Muscle layer of colon (tissue), 2 donors: ENCODE data around the gene GSTM2.
"Not testable (repeated sequence)": the region's sequence is repeated elsewhere in the genome, so short reads cannot be mapped to it uniquely, and the experiment has no call there.

Experiments
- H3K27ac ChIP-seq: one replicate; pipeline ENCODE4 v1.7.0; 2013; ENCODE audit warnings: low read depth, mild to moderate bottlenecking, low read length, moderate library complexity
- H3K27me3 ChIP-seq, 2 donors: one replicate each; pipeline ENCODE4 v1.7.0; 2013; ENCODE audit warnings: low read length in 2 of 2, mild to moderate bottlenecking in 2 of 2; ENCODE audit not compliant: insufficient read depth in 2 of 2, control insufficient read depth in 1 of 2
- H3K36me3 ChIP-seq: one replicate; pipeline ENCODE4 v1.7.0; 2013; ENCODE audit warnings: mild to moderate bottlenecking, low read length; ENCODE audit not compliant: insufficient read depth
- H3K4me1 ChIP-seq: one replicate; pipeline ENCODE4 v1.7.0; 2013; ENCODE audit warnings: mild to moderate bottlenecking, low read length; ENCODE audit not compliant: insufficient read depth
- H3K4me3 ChIP-seq, 2 donors: one replicate each; pipeline ENCODE4 v1.7.0; 2013; ENCODE audit warnings: low read length in 2 of 2, low read depth in 1 of 2, mild to moderate bottlenecking in 1 of 2, moderate library complexity in 1 of 2
- H3K9ac ChIP-seq: one replicate; pipeline ENCODE4 v1.7.0; 2013; ENCODE audit warnings: low read length
- H3K9me3 ChIP-seq: one replicate; pipeline ENCODE4 v1.7.0; 2013; ENCODE audit warnings: mild to moderate bottlenecking, low read length
- donor health status: abdominal sarcoma.
- donor health status: Adenocarcinoma of cecum.

GSTM2 gene

DNA sequence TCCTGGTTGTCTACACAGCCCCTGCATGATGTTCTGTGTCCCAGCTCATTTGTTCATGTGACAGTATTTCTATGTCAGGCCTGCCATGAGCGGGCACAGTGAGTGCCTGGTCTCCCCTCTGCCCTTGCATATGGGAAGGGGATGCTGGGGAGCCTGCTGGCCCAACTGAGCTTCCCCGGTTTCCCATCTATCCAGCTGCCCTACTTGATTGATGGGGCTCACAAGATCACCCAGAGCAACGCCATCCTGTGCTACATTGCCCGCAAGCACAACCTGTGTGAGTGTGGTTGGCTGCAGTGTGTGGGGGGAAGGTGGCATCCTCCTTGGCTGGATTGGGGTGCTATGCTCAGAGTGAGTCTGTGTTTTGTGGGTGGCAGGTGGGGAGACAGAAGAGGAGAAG lies 10.5 kb upstream of the GSTM2 start:
- no peak overlapping the region for H3K4me3 ChIP-seq
- H3K36me3 ChIP-seq = peaks cover 18% of the 10 kb centered on the region
- H3K27ac ChIP-seq = no peak overlapping the region
- H3K4me1 ChIP-seq = peaks cover 11% of the 10 kb centered on the region
- no peaks in the 10 kb centered on the region for H3K9me3 ChIP-seq
- no peaks in the 10 kb centered on the region for H3K27me3 ChIP-seq
- H3K9ac ChIP-seq = no peak overlapping the region

DNA sequence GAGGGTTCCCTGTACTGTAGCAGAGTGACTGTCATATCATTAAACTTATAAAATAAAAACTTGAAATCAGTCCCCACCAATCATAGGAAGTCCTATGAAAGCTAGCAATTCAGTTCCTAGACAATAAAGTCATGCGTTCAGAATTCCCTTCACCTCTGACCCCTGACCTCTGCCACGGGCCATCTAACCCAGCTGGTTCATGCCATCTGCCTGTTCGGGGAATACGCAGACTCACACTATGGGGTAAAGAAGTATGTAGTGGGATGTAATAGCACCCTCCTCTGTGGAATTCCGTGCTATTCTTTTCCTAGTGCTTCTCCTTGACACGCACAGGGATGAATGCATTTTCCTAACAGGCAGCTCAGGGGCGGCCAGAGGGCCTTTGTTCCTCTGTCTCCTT lies 9.9 kb upstream of the GSTM2 start:
- no peak overlapping the region for H3K9ac ChIP-seq
- no peak overlapping the region for H3K27ac ChIP-seq
- no peak overlapping the region for H3K4me3 ChIP-seq
- peaks cover 11% of the 10 kb centered on the region for H3K4me1 ChIP-seq
- peaks cover 18% of the 10 kb centered on the region for H3K36me3 ChIP-seq
- H3K27me3 ChIP-seq = no peaks in the 10 kb centered on the region
- no peaks in the 10 kb centered on the region for H3K9me3 ChIP-seq

DNA sequence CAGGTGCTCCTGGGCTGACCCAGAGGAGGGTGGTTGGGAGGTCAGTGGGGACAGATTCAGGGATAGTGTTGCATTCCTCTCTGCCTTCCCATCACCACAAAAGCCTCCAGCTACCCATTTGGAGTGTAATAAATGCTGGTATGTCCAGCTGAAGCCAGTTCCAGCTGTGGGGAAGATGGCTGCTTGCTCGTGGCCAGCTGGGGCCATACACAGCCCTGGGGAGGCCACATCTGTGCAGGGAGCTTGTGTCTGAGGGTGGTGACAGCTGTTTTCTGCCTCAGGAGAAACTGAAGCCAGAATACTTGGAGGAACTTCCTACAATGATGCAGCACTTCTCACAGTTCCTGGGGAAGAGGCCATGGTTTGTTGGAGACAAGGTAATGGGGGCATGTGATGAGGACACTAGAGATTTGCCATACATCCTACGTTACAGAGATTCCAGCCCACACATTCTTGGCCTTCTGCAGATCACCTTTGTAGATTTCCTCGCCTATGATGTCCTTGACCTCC lies 9.3 kb upstream of the GSTM2 start:
- H3K27ac ChIP-seq = no peak overlapping the region
- no peak overlapping the region for H3K4me3 ChIP-seq
- H3K27me3 ChIP-seq = no peaks in the 10 kb centered on the region
- peaks cover 11% of the 10 kb centered on the region for H3K4me1 ChIP-seq
- H3K36me3 ChIP-seq = peaks cover 18% of the 10 kb centered on the region
- no peaks in the 10 kb centered on the region for H3K9me3 ChIP-seq
- no peak overlapping the region for H3K9ac ChIP-seq

DNA sequence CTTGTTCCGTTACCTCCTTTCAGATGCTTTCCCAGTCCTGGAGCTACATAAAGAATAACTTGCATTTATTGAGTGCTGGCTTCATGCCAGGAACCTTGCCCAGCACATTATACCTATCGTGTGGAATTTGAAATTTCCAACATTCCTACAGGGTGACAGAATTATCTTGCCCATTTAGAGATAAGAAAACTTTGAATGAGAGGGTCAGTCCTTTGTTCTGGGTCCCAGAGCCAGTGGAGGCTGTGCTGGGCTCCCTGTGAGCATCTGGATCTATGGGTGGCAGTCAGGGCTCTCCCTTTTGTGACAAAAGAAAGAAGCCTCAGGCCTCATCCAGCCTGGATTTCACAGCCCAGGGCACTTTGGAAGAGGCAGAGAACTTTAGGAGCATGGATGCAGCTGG lies 8.7 kb upstream of the GSTM2 start:
- Histone ChIP-seq H3K27me3 (no peaks in the 10 kb centered on the region), H3K4me1 (peaks cover 11% of the 10 kb centered on the region), H3K9me3 (no peaks in the 10 kb centered on the region), H3K4me3 (no peak overlapping the region), H3K36me3 (peaks cover 18% of the 10 kb centered on the region), H3K9ac (no peak overlapping the region), H3K27ac (no peak overlapping the region)

- Histone ChIP-seq H3K27me3 (no peaks in the 10 kb centered on the region), H3K4me3 (no peak overlapping the region), H3K4me1 (peaks cover 4% of the 10 kb centered on the region), H3K27ac (no peak overlapping the region), H3K9ac (no peak overlapping the region), H3K9me3 (no peaks in the 10 kb centered on the region), H3K36me3 (peaks cover 23% of the 10 kb centered on the region)
These were observed 7.7 kb upstream of the GSTM2 start for GRCh38 chr1:109659997-109660690.

DNA sequence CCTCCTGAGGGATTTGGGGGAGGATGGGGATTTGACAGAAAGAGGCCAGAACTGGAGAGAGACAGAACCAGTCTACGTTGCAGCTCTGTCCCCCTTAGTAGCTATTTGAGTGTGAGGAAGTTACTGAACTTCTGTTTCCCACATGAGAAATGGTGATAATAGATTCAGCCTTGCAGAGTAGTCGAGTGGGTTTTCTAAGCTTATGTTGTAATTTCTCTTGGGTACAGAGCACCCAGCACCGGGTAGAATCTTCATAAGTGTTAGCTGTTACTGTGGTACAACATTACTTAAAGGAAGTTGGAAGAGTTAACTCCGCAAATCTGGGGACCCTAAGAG lies 7.2 kb upstream of the GSTM2 start:
- not testable (repeated sequence) for H3K4me1 ChIP-seq, H3K4me3 ChIP-seq
- H3K36me3 ChIP-seq = peaks cover 23% of the 10 kb centered on the region

GRCh38 chr1:109661391-109661790 lies 6.5 kb upstream of the GSTM2 start:
- Histone ChIP-seq H3K4me3 (no peak overlapping the region), H3K36me3 (peaks cover 23% of the 10 kb centered on the region), H3K27ac (no peak overlapping the region), H3K9ac (no peak overlapping the region), H3K4me1 (no peaks in the 10 kb centered on the region), H3K9me3 (no peaks in the 10 kb centered on the region), H3K27me3 (no peaks in the 10 kb centered on the region)

More for the DNA sequence above, 7.2 kb upstream of the GSTM2 start:
- not testable (repeated sequence) for H3K9me3 ChIP-seq, H3K27me3 ChIP-seq, H3K27ac ChIP-seq, H3K9ac ChIP-seq

GRCh38 chr1:109664671-109665070 lies 3.2 kb upstream of the GSTM2 start:
- Histone ChIP-seq H3K27ac (no peak overlapping the region), H3K4me3 (no peak overlapping the region), H3K9ac (no peak overlapping the region), H3K9me3 (no peaks in the 10 kb centered on the region), H3K36me3 (peaks cover 13% of the 10 kb centered on the region), H3K27me3 (no peaks in the 10 kb centered on the region), H3K4me1 (peaks cover 9% of the 10 kb centered on the region)

DNA sequence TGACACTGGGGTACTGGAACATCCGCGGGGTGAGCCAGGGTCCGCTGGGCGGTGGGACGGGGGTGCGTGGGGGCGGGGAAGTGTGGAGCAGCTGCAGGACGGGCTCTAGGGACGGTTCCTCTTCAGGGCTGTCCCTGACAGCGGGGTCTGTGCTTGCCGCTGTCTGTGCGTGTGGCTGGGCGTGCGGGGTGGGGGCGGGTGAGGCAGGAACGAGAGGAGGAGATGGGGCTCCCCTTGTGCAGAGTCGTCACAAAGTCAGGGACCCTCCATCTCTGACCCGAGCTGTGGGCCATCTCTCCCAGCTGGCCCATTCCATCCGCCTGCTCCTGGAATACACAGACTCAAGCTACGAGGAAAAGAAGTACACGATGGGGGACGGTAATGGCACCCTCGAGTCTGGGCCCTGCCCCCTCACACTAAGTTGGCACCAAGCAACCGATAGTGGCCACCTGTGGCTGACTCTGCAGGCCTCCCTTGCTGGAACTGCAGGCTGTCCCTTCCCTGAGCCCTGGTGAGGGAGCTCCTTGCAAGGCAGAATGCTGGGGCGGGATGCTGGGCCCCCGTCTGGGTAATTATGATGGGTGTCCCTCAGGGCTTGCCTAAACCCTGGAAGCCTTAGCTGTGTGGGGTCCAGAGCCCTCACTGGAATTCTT lies 392 bp downstream of the GSTM2 start:
- no peaks in the 10 kb centered on the region for H3K9me3 ChIP-seq
- H3K9ac ChIP-seq = peak overlapping the region; percentile 53
- H3K4me1 ChIP-seq = peaks cover 13% of the 10 kb centered on the region
- H3K27me3 ChIP-seq = no peaks in the 10 kb centered on the region
- peak overlapping the region; percentile 41 for H3K27ac ChIP-seq
- peaks cover 12% of the 10 kb centered on the region for H3K36me3 ChIP-seq
- H3K4me3 ChIP-seq = peak overlapping the region; percentile 62 to 77

DNA sequence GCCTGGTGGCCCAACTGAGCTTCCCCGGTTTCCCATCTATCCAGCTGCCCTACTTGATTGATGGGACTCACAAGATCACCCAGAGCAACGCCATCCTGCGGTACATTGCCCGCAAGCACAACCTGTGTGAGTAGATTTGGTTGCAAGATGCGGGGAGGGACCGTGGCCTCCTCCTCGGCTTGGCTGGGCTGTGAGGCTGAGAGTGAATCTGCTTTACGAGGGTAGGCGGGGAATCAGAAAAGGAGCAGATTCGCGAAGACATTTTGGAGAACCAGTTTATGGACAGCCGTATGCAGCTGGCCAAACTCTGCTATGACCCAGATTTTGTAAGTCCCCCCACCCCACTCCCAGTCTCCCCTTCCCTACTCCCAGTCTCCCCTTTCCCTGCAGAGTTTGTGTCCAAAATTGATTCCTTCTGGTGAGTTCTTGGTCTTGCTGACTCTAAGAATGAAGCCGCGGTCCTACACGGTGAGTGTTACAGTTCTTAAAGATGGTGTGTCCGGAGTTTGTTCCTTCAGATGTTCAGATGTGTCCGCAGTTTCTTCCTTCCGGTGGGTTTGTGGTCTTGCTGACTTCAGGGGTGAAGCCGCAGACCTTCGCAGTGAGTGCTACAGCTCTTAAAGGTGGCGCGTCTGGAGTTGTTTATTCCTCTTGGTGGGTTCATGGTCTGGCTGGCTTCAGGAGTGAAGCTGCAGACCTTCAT lies 1.5 kb downstream of the GSTM2 start:
- H3K27ac ChIP-seq = no peak overlapping the region

DNA sequence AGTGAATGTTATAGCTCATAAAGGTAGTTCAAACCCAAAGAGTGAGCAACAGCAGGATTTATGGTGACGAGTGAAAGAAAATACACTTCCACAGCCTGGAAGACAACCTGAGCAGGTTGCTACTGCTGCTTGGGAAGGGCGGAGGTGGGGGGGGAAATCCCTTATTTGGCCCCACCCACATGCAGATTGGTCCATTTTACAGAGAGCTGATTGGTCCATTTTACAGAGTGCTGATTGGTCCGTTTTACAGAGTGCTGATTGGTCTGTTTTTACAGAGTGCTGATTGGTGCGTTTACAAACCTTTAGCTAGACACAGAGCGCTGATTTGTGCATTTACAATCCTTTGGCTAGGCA lies 2.1 kb downstream of the GSTM2 start:
- not testable (repeated sequence) for H3K27me3 ChIP-seq, H3K4me3 ChIP-seq, H3K27ac ChIP-seq, H3K36me3 ChIP-seq, H3K9me3 ChIP-seq, H3K9ac ChIP-seq
- peaks cover 13% of the 10 kb centered on the region for H3K4me1 ChIP-seq

More for the DNA sequence above, 1.5 kb downstream of the GSTM2 start:
- Histone ChIP-seq H3K9ac (no peak overlapping the region), H3K4me1 (peaks cover 13% of the 10 kb centered on the region), H3K36me3 (peaks cover 12% of the 10 kb centered on the region), H3K9me3 (no peaks in the 10 kb centered on the region), H3K4me3 (no peak overlapping the region), H3K27me3 (no peaks in the 10 kb centered on the region)
